ENCODE measurements around the gene IRGC. TPM values are rescaled to one million over a fixed set of nuclear protein-coding genes. Genes with fewer than 3 reads are reported as not detected.

The IRGC gene
- polyA plus RNA-seq, 1 experiment: not detected

DNA sequence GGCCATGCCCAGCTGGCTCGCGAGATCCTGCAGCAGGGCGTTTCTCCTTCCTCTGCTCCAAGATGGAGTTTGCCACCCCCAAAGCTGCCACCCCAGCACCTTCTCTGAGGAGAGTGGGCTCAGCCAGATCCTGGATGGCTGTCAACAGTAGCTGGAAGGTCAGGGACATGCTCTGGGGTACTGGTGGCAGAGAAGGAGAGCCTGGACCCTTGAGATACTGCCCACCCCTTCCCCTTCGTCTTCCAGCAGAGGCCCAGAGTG is 11.6 kb downstream of the IRGC start:
- H3K4me3 ChIP-seq (ENCODE audit: low read depth, low read length): no peak overlapping the region
- no peaks in the 10 kb centered on the region for H3K27me3 ChIP-seq (ENCODE audit: control insufficient read depth, insufficient read depth, low read length)
- TF ChIP-seq CTCF (IDR thresholded peaks at IDR 0.05; ENCODE audit: insufficient read depth, low read depth, low read length): no peak
- H3K36me3 ChIP-seq (ENCODE audit: control insufficient read depth, insufficient read depth, low read length): peaks cover 18% of the 10 kb centered on the region
- ChIA-PET POLR2A (no interaction called here), CTCF (no interaction called here)
- no peak for DNase-seq (ENCODE audit: low read depth)

GRCh38 chr19:43729919-43730318 is 14.0 kb downstream of the IRGC start:
- no peak overlapping the region for H3K4me3 ChIP-seq (ENCODE audit: low read depth, low read length)
- peaks cover 25% of the 10 kb centered on the region for H3K36me3 ChIP-seq (ENCODE audit: control insufficient read depth, insufficient read depth, low read length)
- DNase-seq (ENCODE audit: low read depth): no peak
- no peak for TF ChIP-seq CTCF (IDR thresholded peaks at IDR 0.05; ENCODE audit: insufficient read depth, low read depth, low read length)
- ChIA-PET POLR2A (no interaction called here), CTCF (interaction anchor here (2.6 kb wide), 1 partner anchor 15 kb away, joined by 9 read pairs; no protein-coding TSS in a partner anchor)
- no peaks in the 10 kb centered on the region for H3K27me3 ChIP-seq (ENCODE audit: control insufficient read depth, insufficient read depth, low read length)

GRCh38 chr19:43731346-43731745 is 15.5 kb downstream of the IRGC start:
- POLR2A ChIA-PET: no interaction called here
- Histone ChIP-seq H3K36me3 (ENCODE audit: control insufficient read depth, insufficient read depth, low read length) (peaks cover 25% of the 10 kb centered on the region), H3K27me3 (ENCODE audit: control insufficient read depth, insufficient read depth, low read length) (no peaks in the 10 kb centered on the region), H3K4me3 (ENCODE audit: low read depth, low read length) (no peak overlapping the region)
- no peak for TF ChIP-seq CTCF (IDR thresholded peaks at IDR 0.05; ENCODE audit: insufficient read depth, low read depth, low read length)
- no peak for DNase-seq (ENCODE audit: low read depth)
- CTCF ChIA-PET: interaction anchor here (3.1 kb wide), 1 partner anchor 14 kb away, joined by 18 read pairs; no protein-coding TSS in a partner anchor

GRCh38 chr19:43731846-43732245 is 16.0 kb downstream of the IRGC start:
- ChIA-PET CTCF (interaction anchor here (0.7 to 3.1 kb wide), 3 partner anchors 14 to 34 kb away, joined by 3 to 18 read pairs (median 3); no protein-coding TSS in a partner anchor), POLR2A (no interaction called here)
- no peak for DNase-seq (ENCODE audit: low read depth)
- no peak overlapping the region for H3K4me3 ChIP-seq (ENCODE audit: low read depth, low read length)
- H3K36me3 ChIP-seq (ENCODE audit: control insufficient read depth, insufficient read depth, low read length): peaks cover 27% of the 10 kb centered on the region
- H3K27me3 ChIP-seq (ENCODE audit: control insufficient read depth, insufficient read depth, low read length): no peaks in the 10 kb centered on the region
- no peak for TF ChIP-seq CTCF (IDR thresholded peaks at IDR 0.05; ENCODE audit: insufficient read depth, low read depth, low read length)

DNA sequence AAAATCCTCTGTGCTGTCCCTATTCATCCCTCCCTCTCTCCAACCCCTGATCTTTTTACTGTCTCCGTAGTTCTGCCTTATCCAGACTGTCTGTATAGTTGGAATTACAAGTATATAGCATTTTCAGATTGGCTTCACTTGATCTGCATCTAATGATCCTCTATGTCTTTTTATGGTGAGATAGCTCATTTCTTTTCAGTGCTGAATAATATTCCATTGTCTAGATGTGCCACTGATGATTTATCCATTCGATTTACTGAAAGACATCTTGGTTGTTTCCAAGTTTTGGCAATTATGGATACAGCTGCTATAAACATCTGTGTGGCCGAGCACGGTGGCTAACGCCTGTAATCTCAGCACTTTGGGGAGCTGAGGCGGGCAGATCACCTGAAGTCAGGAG is 19.1 kb downstream of the IRGC start:
- H3K4me3 ChIP-seq (ENCODE audit: low read depth, low read length): no peak overlapping the region
- TF ChIP-seq CTCF (IDR thresholded peaks at IDR 0.05; ENCODE audit: insufficient read depth, low read depth, low read length): no peak
- POLR2A ChIA-PET: no interaction called here
- peaks cover 31% of the 10 kb centered on the region for H3K36me3 ChIP-seq (ENCODE audit: control insufficient read depth, insufficient read depth, low read length)
- DNase-seq (ENCODE audit: low read depth): no peak
- CTCF ChIA-PET: interaction anchor here (0.9 to 2.5 kb wide), 3 partner anchors 10 to 50 kb away, joined by 3 to 13 read pairs (median 3); no protein-coding TSS in a partner anchor
- H3K27me3 ChIP-seq (ENCODE audit: control insufficient read depth, insufficient read depth, low read length): no peaks in the 10 kb centered on the region
